ENCODE data around the gene HDHD2. TPM values are rescaled to one million over a fixed set of nuclear protein-coding genes. Genes with fewer than 3 reads are reported as not detected.

HDHD2 gene
- total and polyA plus RNA-seq, 3 donors from 2014 or later: 32.3 to 40.4 (median 39.8) TPM

Small RNA genes lying within 50 kb of the gene (small RNA-seq; reads per million reads assigned to genes)
- gene AC012254.4: 0 reads per million in 2 donors

Other genes with a start within 250 kb of the HDHD2 start
- gene PIAS2, start 233.0 kb downstream of the HDHD2 start, total RNA-seq: 10 to 100 TPM; 74.6 to 96.7 TPM
- 318 TPM for gene PIAS2, start 233.0 kb downstream of the HDHD2 start, polyA plus RNA-seq (ENCODE audit: insufficient read depth, low read depth, low replicate concordance)
- 10 to 100 TPM; 17.5 to 36.8 TPM for gene KATNAL2, start 232.9 kb downstream of the HDHD2 start, total RNA-seq
- gene KATNAL2, start 232.9 kb downstream of the HDHD2 start, polyA plus RNA-seq (ENCODE audit: insufficient read depth, low read depth, low replicate concordance): 36.2 TPM
- 1 to 10 TPM; 4.4 to 8.4 TPM for gene ELOA2, start 114.9 kb downstream of the HDHD2 start, total RNA-seq
- 8.0 TPM for gene ELOA2, start 114.9 kb downstream of the HDHD2 start, polyA plus RNA-seq (ENCODE audit: insufficient read depth, low read depth, low replicate concordance)
- gene IER3IP1, start 25.9 kb upstream of the HDHD2 start, total RNA-seq: 10 to 100 TPM; 12.3 to 14.2 TPM
- 15.9 TPM for gene IER3IP1, start 25.9 kb upstream of the HDHD2 start, polyA plus RNA-seq (ENCODE audit: insufficient read depth, low read depth, low replicate concordance)
- 1 to 10 TPM in 1 of 2 donors, under 1 TPM in 1; 0.43 to 1.4 TPM for gene SKOR2, start 101.2 kb upstream of the HDHD2 start, total RNA-seq
- gene SKOR2, start 101.2 kb upstream of the HDHD2 start, polyA plus RNA-seq (ENCODE audit: insufficient read depth, low read depth, low replicate concordance): 0.59 TPM